Osteoblast (primary cell): ENCODE results near the gene CDKN2B-AS1. TPM values are rescaled to one million over a fixed set of nuclear protein-coding genes. Genes with fewer than 3 reads are reported as not detected.

ENCODE experiments used
- DNase-seq: peaks from one replicate; pipeline ENCODE4 v3.0.0; 2011; ENCODE audit warnings: low spot score, mixed read lengths; ENCODE audit not compliant: insufficient read length; ENCODE audit errors: missing footprints
- H2AFZ ChIP-seq: 2 replicates; pipeline ENCODE4 v1.6.0; 2011; ENCODE audit warnings: mild to moderate bottlenecking, low read length
- H3K27ac ChIP-seq: 2 replicates; pipeline ENCODE4 v1.5.1; 2011; ENCODE audit warnings: mild to moderate bottlenecking, low read depth, low read length, moderate library complexity
- H3K27me3 ChIP-seq: 2 replicates; pipeline ENCODE4 v1.6.0; 2012; ENCODE audit warnings: mild to moderate bottlenecking, control low read depth, inconsistent platforms, low read length, moderate library complexity; ENCODE audit not compliant: insufficient read depth
- H3K36me3 ChIP-seq: 2 replicates; pipeline ENCODE4 v1.5.1; 2011; ENCODE audit warnings: mild to moderate bottlenecking, low read length, control low read depth, moderate library complexity; ENCODE audit not compliant: insufficient read depth
- H3K4me1 ChIP-seq: 2 replicates; pipeline ENCODE4 v1.5.1; 2011; ENCODE audit warnings: mild to moderate bottlenecking, low read length, control low read depth, moderate library complexity; ENCODE audit not compliant: insufficient read depth
- H3K4me2 ChIP-seq: 2 replicates; pipeline ENCODE4 v1.6.0; 2011; ENCODE audit warnings: mild to moderate bottlenecking, low read length; ENCODE audit not compliant: insufficient read depth
- H3K4me3 ChIP-seq: fragments of 200-600 bp; sonication (generic); 3 replicates; pipeline ENCODE4 v1.5.1; 2012; ENCODE audit warnings: mild to moderate bottlenecking, low read length, inconsistent platforms; ENCODE audit not compliant: insufficient read depth
- H3K79me2 ChIP-seq: 2 replicates; pipeline ENCODE4 v1.6.0; 2012; ENCODE audit warnings: mild to moderate bottlenecking, low read length, control low read depth, inconsistent platforms; ENCODE audit not compliant: insufficient read depth
- H3K9me3 ChIP-seq: 2 replicates; pipeline ENCODE4 v1.5.1; 2011; ENCODE audit warnings: low read depth, low read length, control low read depth
- H4K20me1 ChIP-seq: 2 replicates; pipeline ENCODE4 v1.6.0; 2012; ENCODE audit warnings: mild to moderate bottlenecking, low read length, control low read depth; ENCODE audit not compliant: insufficient read depth
- total RNA-seq: library from RNA; depleted of rRNA; stranded (reverse); fragments of >200 nt; gene quantifications from 2 replicates; pipeline ENCODE4 v1.2.3, GENCODE V29; 2012
- TF ChIP-seq, protein P1 (sequence below): IDR thresholded peaks from 2 replicates; pipeline ENCODE4 v1.5.1; 2011; ENCODE audit warnings: mild to moderate bottlenecking, low read depth, low read length, moderate library complexity; ENCODE audit errors: extremely low read depth

CDKN2B-AS1 gene
- total RNA-seq, 1 donor: 15.2 TPM

DNA sequence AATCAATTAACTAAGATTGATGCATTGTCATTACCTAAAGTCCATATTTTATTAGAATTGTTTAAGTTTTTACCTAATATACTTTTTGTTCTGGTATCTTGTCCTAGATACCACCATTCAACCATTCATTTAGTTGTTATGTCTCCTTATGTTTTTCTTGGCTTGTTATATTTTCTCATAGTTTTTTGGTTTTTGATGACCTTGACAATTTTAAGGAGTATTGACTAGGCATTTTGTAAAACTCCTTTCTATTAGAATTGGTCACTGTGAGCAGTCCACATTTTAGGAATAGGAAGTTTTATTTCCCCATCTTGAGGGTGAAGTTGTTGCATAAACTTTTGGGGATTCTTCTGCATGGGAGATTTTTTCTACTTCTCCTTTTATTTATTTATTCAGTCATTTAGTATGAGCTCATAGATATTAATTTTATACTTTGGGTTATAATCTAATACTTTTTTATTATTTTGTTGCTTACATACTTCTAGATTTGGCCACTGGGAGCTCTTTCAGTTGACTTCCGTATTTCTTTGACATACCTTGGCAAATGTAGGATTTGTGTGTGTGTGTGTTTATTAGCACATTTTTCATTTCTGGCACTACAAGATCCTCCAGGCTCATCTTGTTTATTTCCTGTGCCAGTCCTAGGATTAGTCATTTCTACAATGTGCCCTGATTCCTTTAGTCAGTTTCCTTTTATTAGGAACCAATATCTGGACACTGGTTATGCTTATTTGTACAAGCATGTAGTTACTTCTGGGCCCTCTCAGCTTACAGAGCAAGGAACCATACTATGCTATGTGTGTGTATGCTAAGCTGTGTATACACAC lies 149.4 kb downstream of the CDKN2B-AS1 start:
- Histone ChIP-seq H2AFZ (no peak overlapping the region), H3K9me3 (no peaks in the 10 kb centered on the region), H3K27me3 (no peaks in the 10 kb centered on the region), H3K27ac (no peak overlapping the region), H3K4me3 (no peak overlapping the region), H3K4me2 (no peak overlapping the region), H3K79me2 (no peaks in the 10 kb centered on the region), H3K4me1 (peaks cover 36% of the 10 kb centered on the region), H3K36me3 (no peaks in the 10 kb centered on the region), H4K20me1 (no peaks in the 10 kb centered on the region)
- no peak for DNase-seq
- TF ChIP-seq, protein P1, sequence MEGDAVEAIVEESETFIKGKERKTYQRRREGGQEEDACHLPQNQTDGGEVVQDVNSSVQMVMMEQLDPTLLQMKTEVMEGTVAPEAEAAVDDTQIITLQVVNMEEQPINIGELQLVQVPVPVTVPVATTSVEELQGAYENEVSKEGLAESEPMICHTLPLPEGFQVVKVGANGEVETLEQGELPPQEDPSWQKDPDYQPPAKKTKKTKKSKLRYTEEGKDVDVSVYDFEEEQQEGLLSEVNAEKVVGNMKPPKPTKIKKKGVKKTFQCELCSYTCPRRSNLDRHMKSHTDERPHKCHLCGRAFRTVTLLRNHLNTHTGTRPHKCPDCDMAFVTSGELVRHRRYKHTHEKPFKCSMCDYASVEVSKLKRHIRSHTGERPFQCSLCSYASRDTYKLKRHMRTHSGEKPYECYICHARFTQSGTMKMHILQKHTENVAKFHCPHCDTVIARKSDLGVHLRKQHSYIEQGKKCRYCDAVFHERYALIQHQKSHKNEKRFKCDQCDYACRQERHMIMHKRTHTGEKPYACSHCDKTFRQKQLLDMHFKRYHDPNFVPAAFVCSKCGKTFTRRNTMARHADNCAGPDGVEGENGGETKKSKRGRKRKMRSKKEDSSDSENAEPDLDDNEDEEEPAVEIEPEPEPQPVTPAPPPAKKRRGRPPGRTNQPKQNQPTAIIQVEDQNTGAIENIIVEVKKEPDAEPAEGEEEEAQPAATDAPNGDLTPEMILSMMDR: no peak

DNA sequence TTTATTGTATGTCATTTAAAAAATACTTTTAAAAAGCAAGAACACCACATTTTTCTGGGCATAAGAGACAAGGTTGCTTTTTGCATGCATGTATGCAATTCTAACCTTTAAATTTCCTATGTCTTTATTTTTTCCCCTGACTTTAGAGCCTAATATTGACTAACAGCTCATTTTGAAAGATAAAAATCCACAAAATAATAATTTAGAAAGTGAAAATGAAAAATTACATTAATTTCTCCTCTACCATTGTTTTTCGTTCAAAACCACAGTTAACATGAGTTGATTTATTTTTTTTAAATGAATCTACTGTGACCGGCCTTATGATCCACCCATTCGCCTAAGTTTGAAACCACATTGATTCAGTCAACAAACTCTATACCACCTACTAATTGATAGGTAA lies 152.0 kb downstream of the CDKN2B-AS1 start:
- no peaks in the 10 kb centered on the region for H3K79me2 ChIP-seq
- no peak overlapping the region for H3K27ac ChIP-seq
- H3K27me3 ChIP-seq: no peaks in the 10 kb centered on the region
- H2AFZ ChIP-seq: no peak overlapping the region
- H3K9me3 ChIP-seq: no peaks in the 10 kb centered on the region
- DNase-seq: no peak
- TF ChIP-seq, protein P1: no peak
- H3K4me1 ChIP-seq: peaks cover 33% of the 10 kb centered on the region
- H4K20me1 ChIP-seq: no peaks in the 10 kb centered on the region
- no peak overlapping the region for H3K4me3 ChIP-seq
- no peak overlapping the region for H3K4me2 ChIP-seq
- H3K36me3 ChIP-seq: no peaks in the 10 kb centered on the region

DNA sequence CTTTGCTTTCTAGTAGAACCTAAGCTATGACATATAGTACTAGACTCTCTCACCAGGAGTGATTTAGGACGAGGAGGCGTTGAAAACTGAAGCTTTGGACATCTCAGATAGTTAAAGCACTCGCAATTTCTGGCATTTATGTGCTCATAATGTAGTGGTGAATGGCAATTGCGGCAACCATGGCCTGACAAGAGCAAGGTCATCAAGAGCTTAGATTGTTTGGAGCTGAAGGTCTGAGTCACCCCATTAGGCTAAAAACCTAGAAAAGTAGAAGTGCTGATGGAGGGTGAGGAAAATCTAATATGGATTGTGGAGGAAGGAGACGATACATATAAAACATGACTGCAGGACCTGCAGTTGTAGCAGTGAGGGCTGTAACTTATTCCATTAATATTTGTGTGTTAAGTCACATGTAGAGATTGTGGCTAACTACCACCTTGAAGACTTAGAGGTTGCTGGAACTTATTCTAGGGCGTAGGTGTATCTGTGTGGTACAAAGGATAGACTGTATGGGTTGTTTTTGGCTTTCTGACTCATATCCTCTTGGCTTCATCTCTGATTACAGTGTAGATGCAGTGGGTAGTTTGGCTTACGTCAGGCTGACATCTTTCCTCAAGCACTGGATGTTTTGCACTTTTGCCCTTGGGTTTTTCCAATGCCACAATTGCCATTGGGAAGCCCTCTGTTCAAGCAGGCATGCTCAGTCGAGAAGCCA lies 153.4 kb downstream of the CDKN2B-AS1 start:
- Histone ChIP-seq H3K79me2 (no peaks in the 10 kb centered on the region), H3K36me3 (no peaks in the 10 kb centered on the region), H3K4me2 (peak overlapping the region; percentile 10), H3K9me3 (no peaks in the 10 kb centered on the region), H3K27ac (peak overlapping the region; percentile 63), H3K4me3 (no peak overlapping the region), H3K4me1 (peaks cover 26% of the 10 kb centered on the region), H4K20me1 (no peaks in the 10 kb centered on the region), H3K27me3 (no peaks in the 10 kb centered on the region), H2AFZ (no peak overlapping the region)
- TF ChIP-seq, protein P1: no peak
- no peak for DNase-seq

DNA sequence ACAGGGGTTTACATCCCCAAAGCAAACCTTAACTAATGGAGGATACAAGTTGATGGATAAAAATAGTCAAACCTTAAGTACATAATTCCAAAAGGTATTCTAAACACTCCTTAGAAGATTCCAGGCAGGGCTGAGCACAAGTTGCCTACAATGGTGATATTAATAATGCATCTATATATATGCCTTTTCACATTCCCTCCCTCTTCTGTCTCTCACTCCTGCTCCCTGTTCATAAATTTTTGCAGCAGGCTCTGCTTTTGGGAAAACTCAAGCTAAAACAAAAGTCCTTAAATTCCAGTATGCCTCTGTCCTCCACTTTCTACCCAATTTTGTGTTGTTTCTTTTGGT lies 153.9 kb downstream of the CDKN2B-AS1 start:
- no peak overlapping the region for H3K4me2 ChIP-seq
- no peaks in the 10 kb centered on the region for H3K27me3 ChIP-seq
- H3K4me3 ChIP-seq: no peak overlapping the region
- H3K9me3 ChIP-seq: no peaks in the 10 kb centered on the region
- no peaks in the 10 kb centered on the region for H4K20me1 ChIP-seq
- TF ChIP-seq, protein P1: no peak
- H3K36me3 ChIP-seq: no peaks in the 10 kb centered on the region
- no peak overlapping the region for H2AFZ ChIP-seq
- peaks cover 31% of the 10 kb centered on the region for H3K4me1 ChIP-seq
- H3K79me2 ChIP-seq: no peaks in the 10 kb centered on the region
- H3K27ac ChIP-seq: peak overlapping the region; percentile 63
- DNase-seq: no peak
